LoVo (cell line): ENCODE data around the gene MCF2L2.

Experiments used
- DNase-seq: peaks from one replicate; pipeline ENCODE4 v3.0.0-alpha.2; 2016; ENCODE audit warnings: low spot score

Gene MCF2L2

GRCh38 chr3:183163563-183163962 lies 264.9 kb downstream of the MCF2L2 start:
- DNase-seq: no peak

- no peak for DNase-seq
These were observed 266.7 kb downstream of the MCF2L2 start for GRCh38 chr3:183161552-183162336.

GRCh38 chr3:183160616-183161015 lies 267.8 kb downstream of the MCF2L2 start:
- DNase-seq: no peak

GRCh38 chr3:183159333-183159732 lies 269.1 kb downstream of the MCF2L2 start:
- DNase-seq: no peak

GRCh38 chr3:183158551-183159006 lies 269.8 kb downstream of the MCF2L2 start:
- DNase-seq: no peak

GRCh38 chr3:183158113-183158512 lies 270.3 kb downstream of the MCF2L2 start:
- no peak for DNase-seq

GRCh38 chr3:183156266-183156665 lies 272.2 kb downstream of the MCF2L2 start:
- DNase-seq: no peak

- no peak for DNase-seq
These were observed 272.9 kb downstream of the MCF2L2 start for GRCh38 chr3:183155499-183155898.

GRCh38 chr3:183153210-183153950 lies 275.0 kb downstream of the MCF2L2 start:
- DNase-seq: no peak

- no peak for DNase-seq
These were observed 276.5 kb downstream of the MCF2L2 start for GRCh38 chr3:183151821-183152351.

- DNase-seq: no peak
These were observed 277.3 kb downstream of the MCF2L2 start for GRCh38 chr3:183151086-183151485.

- DNase-seq: no peak
These were observed 278.3 kb downstream of the MCF2L2 start for GRCh38 chr3:183149915-183150750.

GRCh38 chr3:183148056-183148455 lies 280.4 kb downstream of the MCF2L2 start:
- no peak for DNase-seq

GRCh38 chr3:183144363-183144762 lies 284.1 kb downstream of the MCF2L2 start:
- DNase-seq: no peak

GRCh38 chr3:183142199-183142598 lies 286.2 kb downstream of the MCF2L2 start:
- DNase-seq: no peak

GRCh38 chr3:183134844-183135243 lies 293.6 kb downstream of the MCF2L2 start:
- DNase-seq: no peak

- no peak for DNase-seq
These were observed 296.0 kb downstream of the MCF2L2 start for GRCh38 chr3:183132409-183132808.

- no peak for DNase-seq
These were observed 296.7 kb downstream of the MCF2L2 start for GRCh38 chr3:183131735-183132134.

- DNase-seq: no peak
These were observed 297.2 kb downstream of the MCF2L2 start for GRCh38 chr3:183131186-183131725.

GRCh38 chr3:183129243-183129642 lies 299.2 kb downstream of the MCF2L2 start:
- DNase-seq: no peak

GRCh38 chr3:183128709-183129108 lies 299.7 kb downstream of the MCF2L2 start:
- DNase-seq: no peak
